ENCODE measurements around the gene RAD9B.
"Not testable (repeated sequence)": the region's sequence is repeated elsewhere in the genome, so short reads cannot be mapped to it uniquely, and the experiment has no call there.

RAD9B gene

DNA sequence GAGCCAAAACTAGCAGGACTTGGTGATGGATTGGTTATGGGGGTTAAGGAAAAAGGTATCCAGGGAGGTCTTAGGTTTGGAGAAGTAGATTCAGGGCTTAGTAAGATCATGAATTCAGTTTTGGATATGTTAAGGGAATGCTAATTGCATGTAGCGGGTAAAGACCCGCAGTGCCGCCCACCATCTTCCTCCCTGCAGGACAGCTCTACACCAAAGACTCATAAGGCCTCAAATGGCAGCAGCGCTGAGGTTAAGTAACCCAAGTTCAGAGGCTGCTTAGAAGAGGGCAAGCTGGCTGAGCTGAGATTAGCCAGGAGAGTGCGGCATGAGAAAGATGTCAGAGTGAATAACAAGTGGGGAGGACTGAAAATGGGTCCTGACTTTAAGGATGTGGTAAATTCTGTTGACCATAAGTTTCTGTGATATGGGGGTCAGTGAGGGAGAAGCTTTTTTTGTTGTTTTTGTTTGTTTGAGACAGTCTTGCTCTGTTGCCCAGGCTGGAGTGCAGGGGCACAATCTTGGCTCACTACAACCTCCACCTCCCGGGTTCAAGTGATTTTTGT lies 26.2 kb downstream of the RAD9B start:
- no peak for DNase-seq

DNA sequence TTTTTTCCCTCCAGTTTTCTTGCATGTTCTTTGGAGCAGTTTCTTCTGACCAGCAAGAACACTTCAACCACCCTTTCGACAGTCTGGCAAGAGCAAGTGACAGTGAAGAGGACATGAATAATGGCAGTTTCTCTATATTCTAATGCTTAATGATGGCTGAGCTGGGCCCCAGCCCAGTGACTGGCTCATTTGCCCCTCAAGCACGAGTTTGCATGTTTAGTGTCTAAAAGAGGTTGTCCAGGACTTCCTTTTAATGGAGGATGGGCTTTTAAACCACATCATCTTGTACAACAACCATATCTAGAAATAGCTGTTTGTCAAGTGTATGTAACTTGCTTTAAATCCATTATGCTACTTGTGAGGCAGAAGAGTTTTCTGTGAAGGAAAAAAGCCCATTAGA lies 28.4 kb downstream of the RAD9B start:
- DNase-seq = no peak

DNA sequence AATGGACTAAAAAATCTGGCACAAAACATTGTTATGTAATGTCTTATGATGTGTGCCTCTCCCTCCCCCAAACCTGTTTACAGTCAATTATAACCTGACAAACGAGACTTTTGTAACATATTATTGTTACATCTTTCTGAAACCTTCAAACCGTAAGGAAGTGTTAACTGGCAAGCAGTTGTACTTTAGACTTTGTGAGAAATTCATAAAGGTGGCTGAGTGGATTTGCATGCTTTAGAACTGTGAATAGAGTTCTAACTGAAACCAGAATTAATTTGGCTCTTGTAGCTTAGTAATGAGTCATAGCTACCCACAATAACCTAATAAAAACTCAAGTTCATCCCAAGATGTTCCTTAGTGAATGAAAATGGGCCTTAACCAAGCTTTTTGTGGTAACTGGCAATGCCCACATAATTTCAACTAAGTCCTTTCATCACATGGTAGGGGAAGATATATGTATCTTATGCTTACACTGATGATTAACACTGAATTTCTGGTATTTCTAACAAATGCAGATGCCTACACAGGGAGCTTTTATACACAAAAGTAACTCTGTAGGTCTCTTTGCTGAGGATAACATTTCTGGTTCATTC lies 29.7 kb downstream of the RAD9B start:
- DNase-seq = peak; percentile 45

DNA sequence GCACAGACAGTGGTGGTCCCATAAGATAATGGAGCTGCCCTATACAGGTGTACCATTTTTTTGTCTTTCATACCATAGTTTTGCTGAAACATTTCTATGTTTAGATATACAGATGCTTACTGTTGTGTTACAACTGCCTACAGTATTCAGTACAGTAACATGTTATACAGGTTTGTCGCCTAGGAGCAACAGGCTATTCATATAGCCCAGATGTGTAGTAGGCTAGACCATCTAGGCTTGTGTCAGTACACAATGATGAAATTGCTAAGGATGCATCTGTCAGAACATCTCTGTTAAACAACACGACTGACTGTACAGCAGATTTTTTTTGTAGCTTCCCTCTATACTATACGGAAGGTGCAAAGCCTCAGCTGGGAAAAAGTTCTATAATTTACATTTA lies 30.5 kb downstream of the RAD9B start:
- DNase-seq = no peak

DNA sequence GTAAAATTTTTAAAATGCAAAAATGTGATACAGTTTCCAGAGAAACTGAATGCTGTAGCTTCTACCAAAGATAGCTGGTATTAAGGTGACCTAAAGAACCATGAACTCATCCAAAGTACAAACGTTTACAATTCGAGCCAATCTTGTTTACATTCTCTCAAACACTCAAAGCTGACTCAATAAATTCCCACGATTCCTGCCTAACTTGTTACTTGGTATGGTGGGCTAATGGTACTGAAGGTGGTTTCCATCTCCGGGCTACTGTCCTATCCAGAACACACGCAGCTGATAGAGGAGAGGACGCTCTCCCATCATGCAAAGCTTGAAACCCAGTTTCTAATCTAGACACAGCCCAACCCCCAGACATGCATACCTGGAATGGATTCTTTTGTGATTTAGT lies 31.5 kb downstream of the RAD9B start:
- DNase-seq = no peak

- no peak for DNase-seq
Observed at GRCh38 chr12:110534811-110535210, 32.7 kb downstream of the RAD9B start.

GRCh38 chr12:110536834-110537604 lies 34.9 kb downstream of the RAD9B start:
- no peak for DNase-seq

GRCh38 chr12:110537605-110538409 lies 35.7 kb downstream of the RAD9B start:
- no peak for DNase-seq

DNA sequence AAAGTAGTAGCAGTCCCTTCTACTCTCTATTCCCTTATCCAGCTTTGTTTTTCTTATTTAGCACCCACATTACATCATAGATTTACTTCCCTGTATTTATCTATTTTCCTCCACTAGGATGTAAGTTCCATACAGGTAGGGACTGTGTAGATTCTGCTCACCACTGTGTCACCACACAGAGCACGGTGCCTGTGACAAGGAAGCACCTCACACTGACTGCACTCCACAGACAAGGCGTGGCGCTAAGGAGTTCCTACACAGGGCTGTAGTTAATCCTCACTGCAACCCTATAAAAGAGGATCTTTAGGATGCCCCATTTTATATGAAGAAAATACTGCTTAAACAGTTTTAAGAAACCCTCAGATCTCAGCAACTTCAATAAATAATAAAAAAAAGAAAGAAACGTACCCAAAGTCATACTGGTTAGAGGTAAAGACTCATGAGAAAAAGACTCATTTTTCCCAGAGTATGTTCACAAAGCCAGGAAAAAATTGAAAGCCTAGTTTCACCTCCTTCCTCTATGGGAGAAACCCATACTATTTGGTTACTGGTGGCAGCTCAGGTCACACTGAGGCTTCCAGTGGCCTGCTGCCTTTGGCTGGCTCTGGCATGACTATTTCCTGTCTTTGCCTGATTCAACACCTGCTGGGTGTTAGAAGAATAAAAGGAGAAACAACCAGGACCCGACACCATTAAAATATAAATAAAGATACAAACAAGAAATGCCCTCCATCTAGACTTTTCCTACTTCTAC lies 36.9 kb downstream of the RAD9B start:
- DNase-seq = no peak

GRCh38 chr12:110540048-110540447 lies 37.9 kb downstream of the RAD9B start:
- no peak for DNase-seq

DNA sequence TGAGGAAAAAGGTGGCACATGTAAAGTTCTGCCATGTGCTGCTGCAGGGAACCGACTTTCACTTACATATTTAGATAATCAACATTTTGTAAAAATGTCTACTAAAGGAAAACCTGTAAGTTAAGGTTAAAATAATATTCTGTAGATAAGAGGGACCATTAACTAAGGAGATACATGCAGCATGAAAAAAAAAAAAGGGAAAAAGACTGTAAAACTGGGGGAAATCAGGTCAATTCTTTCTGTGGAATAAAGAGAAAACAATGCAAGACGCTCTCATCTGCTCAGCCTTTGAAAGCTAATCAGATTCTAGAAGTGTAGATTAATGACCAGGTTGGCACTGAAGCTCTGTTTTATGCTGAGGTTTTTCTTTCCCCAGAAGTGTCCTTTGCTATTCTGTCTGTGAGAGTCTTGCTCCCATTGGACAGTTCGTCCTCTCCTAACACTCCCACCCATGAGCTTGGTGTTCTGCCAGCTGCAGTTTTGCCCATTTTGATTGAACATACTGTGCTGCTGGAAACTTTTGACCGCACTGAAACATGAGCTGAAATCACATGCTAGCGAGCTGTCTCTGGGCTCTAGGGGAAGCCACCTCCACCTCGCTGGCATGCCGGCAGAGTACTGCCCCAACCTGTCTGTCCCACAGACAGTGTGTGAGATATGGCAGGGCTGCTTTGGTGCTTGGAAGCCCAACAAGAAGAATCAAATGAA lies 41.3 kb downstream of the RAD9B start:
- no peak for DNase-seq

DNA sequence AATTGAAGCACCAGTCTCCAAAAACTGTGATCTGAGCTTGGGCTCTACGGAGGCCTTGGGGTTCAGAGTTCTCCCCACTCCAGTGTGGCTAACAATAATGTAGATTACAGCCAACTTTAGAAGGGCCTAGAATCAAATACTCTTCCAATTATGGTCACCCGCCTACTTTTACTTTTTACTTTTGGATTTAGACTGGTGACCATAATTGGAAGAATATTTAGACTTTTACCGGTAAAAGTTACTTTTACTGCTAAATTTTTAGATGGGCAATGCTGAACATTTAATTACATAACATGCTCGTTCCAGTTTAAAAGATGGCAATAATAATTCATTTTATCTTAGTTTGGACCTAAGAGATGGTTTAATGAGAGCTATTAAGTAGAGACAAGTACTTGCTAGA lies 41.8 kb downstream of the RAD9B start:
- DNase-seq = no peak

- DNase-seq = not testable (repeated sequence)
Observed at GRCh38 chr12:110545259-110545658, 43.1 kb downstream of the RAD9B start.

DNA sequence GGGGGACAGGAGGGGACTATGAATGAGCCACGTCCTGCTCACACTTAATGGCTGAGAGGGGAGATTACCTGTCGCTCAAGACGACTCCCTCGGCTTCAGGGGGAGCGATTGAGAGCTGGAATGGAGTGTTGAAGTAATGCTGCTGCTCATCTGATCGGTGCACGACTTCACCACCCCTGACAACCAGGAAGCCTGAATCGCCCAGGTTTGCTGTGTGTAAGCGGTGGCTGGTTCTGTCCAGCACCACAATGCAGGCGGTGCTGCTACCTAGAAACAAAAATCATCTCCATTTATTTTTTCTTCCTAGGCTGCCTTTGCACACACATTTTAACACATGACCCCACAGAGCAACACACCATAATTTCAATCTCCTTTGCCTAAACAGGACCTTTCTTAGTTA lies 43.7 kb downstream of the RAD9B start:
- DNase-seq = no peak

GRCh38 chr12:110546339-110546738 lies 44.2 kb downstream of the RAD9B start:
- no peak for DNase-seq

DNA sequence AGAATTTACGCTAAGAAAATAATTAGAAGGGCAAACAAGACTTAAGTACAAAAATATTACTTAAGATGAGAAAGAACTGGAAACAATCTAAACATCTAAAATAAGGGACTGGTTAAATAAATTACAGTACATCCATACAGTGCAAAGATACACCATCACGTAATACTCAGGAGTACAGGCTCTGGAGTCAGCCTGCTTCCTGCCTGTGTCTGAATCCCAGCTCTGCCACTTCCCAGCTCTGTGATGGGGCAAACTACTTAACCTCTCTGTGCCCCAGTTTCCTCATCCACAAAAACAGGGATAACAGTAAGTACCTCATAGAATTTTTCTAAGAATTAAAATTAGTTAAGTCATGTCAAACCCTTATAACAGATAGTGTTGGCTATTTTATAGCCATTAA lies 45.0 kb downstream of the RAD9B start:
- no peak for DNase-seq

DNA sequence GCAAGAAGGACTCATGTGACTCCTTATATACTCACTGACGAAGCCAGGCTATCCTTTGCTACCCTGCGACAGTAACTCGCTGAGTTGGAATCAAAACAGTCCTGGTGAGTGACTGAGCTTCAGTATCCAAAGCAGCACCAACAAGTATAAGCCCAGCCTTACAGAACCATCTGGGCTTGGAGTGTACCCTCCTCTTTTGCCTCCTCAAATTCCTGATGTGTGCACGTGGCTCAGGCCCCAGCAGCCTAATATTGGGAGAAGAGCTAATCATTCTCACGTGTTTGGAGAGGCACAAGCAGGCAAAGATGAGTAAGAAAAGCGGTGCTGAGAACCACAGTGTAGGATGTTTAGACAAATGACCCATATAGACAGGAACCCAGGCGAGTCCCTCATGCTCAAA lies 46.5 kb downstream of the RAD9B start:
- no peak for DNase-seq

- DNase-seq = no peak
Observed at GRCh38 chr12:110549716-110550115, 47.6 kb downstream of the RAD9B start.

- no peak for DNase-seq
Observed at GRCh38 chr12:110550981-110551380, 48.9 kb downstream of the RAD9B start.

Data from activated CD4-positive, alpha-beta T cell treated with anti-CD3 and anti-CD28 coated beads, Interleukin-10, Interleukin-2, amounts not matched to agents 100 ng/mL and 50 ng/mL, durations not matched to agents 16 hours and 8 hours (primary cell).